ENCODE results near the gene PLET1. TPM values are rescaled to one million over a fixed set of nuclear protein-coding genes. Genes with fewer than 3 reads are reported as not detected.
A peak's percentile ranks its signal among the peaks of the same experiment; 100 is the strongest.

Gene PLET1
- total and polyA plus RNA-seq, 9 of the 15 experiments (the other 6 are each of a cell fraction or from before 2014, with no cell fraction given) = not detected

GRCh38 chr11:112219476-112220232 is 41.0 kb downstream of the PLET1 start (continued):
- TF ChIP-seq, protein P1, sequence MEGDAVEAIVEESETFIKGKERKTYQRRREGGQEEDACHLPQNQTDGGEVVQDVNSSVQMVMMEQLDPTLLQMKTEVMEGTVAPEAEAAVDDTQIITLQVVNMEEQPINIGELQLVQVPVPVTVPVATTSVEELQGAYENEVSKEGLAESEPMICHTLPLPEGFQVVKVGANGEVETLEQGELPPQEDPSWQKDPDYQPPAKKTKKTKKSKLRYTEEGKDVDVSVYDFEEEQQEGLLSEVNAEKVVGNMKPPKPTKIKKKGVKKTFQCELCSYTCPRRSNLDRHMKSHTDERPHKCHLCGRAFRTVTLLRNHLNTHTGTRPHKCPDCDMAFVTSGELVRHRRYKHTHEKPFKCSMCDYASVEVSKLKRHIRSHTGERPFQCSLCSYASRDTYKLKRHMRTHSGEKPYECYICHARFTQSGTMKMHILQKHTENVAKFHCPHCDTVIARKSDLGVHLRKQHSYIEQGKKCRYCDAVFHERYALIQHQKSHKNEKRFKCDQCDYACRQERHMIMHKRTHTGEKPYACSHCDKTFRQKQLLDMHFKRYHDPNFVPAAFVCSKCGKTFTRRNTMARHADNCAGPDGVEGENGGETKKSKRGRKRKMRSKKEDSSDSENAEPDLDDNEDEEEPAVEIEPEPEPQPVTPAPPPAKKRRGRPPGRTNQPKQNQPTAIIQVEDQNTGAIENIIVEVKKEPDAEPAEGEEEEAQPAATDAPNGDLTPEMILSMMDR (IDR thresholded peaks at IDR 0.05 in 2 of 3, conservative IDR thresholded peaks at IDR 0.05 in 1 of 3; ENCODE audit: insufficient read depth in 2 of 3, low read depth in 1 of 3, low read length in 3 of 3) = peak; percentile 71 to 93 (median 78)
- TF ChIP-seq SMAD3 (CRISPR knock-in tag; conservative IDR thresholded peaks at IDR 0.05) (0 out of 2 replicates have a peak, but pooled peaks have one; percentile 10), RBM34 (IDR thresholded peaks at IDR 0.05; ENCODE audit: borderline replicate concordance, insufficient read depth, low read length) (no peak), NEUROD1 (IDR thresholded peaks at IDR 0.05; ENCODE audit: borderline replicate concordance, low read depth, low read length, partially characterized antibody) (peak; percentile 28), ARID2 (IDR thresholded peaks at IDR 0.05) (peak; percentile 74), CC2D1A (IDR thresholded peaks at IDR 0.05) (peak; percentile 80; the same call in 1 of the 2 replicates), SP1 (CRISPR knock-in tag; IDR thresholded peaks at IDR 0.05) (peak; percentile 43; the same call in 1 of the 2 replicates), CAMTA2 (CRISPR knock-in tag; conservative IDR thresholded peaks at IDR 0.05) (no peak), HDGF (IDR thresholded peaks at IDR 0.05) (peak; percentile 67; the same call in 1 of the 2 replicates), ZNF696 (CRISPR knock-in tag; conservative IDR thresholded peaks at IDR 0.05) (no peak)
